ENCODE data around the gene TUBGCP3.

Gene TUBGCP3

GRCh38 chr13:112473818-112474217, 114.1 kb downstream of the TUBGCP3 start:
- DNase-seq: no peak

- no peak for DNase-seq
Measured at GRCh38 chr13:112469071-112469745, 118.7 kb downstream of the TUBGCP3 start.

GRCh38 chr13:112468069-112468468, 119.9 kb downstream of the TUBGCP3 start:
- DNase-seq: no peak

- no peak for DNase-seq
Measured at GRCh38 chr13:112467236-112467635, 120.7 kb downstream of the TUBGCP3 start.

- no peak for DNase-seq
Measured at GRCh38 chr13:112466132-112467058, 121.6 kb downstream of the TUBGCP3 start.

GRCh38 chr13:112465251-112466131, 122.5 kb downstream of the TUBGCP3 start:
- no peak for DNase-seq

- DNase-seq: no peak
Measured at GRCh38 chr13:112464720-112465119, 123.2 kb downstream of the TUBGCP3 start.

- no peak for DNase-seq
Measured at GRCh38 chr13:112462408-112462807, 125.5 kb downstream of the TUBGCP3 start.

GRCh38 chr13:112457485-112457884, 130.5 kb downstream of the TUBGCP3 start:
- peak; percentile 37 for DNase-seq

GRCh38 chr13:112457081-112457480, 130.9 kb downstream of the TUBGCP3 start:
- no peak for DNase-seq

- DNase-seq: no peak
Measured at GRCh38 chr13:112456138-112457056, 131.6 kb downstream of the TUBGCP3 start.

GRCh38 chr13:112455476-112456059, 132.4 kb downstream of the TUBGCP3 start:
- DNase-seq: no peak

- DNase-seq: no peak
Measured at GRCh38 chr13:112454648-112455334, 133.2 kb downstream of the TUBGCP3 start.

- no peak for DNase-seq
Measured at GRCh38 chr13:112453874-112454647, 133.9 kb downstream of the TUBGCP3 start.

GRCh38 chr13:112453207-112453829, 134.6 kb downstream of the TUBGCP3 start:
- no peak for DNase-seq

GRCh38 chr13:112452380-112453206, 135.4 kb downstream of the TUBGCP3 start:
- no peak for DNase-seq

- DNase-seq: no peak
Measured at GRCh38 chr13:112451512-112452379, 136.2 kb downstream of the TUBGCP3 start.

- no peak for DNase-seq
Measured at GRCh38 chr13:112450904-112451240, 137.1 kb downstream of the TUBGCP3 start.

Data from DMS53 (cell line).